ENCODE data around the gene ANO5.

ANO5 gene, protein sequence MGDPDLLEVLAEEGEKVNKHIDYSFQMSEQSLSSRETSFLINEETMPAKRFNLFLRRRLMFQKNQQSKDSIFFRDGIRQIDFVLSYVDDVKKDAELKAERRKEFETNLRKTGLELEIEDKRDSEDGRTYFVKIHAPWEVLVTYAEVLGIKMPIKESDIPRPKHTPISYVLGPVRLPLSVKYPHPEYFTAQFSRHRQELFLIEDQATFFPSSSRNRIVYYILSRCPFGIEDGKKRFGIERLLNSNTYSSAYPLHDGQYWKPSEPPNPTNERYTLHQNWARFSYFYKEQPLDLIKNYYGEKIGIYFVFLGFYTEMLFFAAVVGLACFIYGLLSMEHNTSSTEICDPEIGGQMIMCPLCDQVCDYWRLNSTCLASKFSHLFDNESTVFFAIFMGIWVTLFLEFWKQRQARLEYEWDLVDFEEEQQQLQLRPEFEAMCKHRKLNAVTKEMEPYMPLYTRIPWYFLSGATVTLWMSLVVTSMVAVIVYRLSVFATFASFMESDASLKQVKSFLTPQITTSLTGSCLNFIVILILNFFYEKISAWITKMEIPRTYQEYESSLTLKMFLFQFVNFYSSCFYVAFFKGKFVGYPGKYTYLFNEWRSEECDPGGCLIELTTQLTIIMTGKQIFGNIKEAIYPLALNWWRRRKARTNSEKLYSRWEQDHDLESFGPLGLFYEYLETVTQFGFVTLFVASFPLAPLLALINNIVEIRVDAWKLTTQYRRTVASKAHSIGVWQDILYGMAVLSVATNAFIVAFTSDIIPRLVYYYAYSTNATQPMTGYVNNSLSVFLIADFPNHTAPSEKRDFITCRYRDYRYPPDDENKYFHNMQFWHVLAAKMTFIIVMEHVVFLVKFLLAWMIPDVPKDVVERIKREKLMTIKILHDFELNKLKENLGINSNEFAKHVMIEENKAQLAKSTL

DNA sequence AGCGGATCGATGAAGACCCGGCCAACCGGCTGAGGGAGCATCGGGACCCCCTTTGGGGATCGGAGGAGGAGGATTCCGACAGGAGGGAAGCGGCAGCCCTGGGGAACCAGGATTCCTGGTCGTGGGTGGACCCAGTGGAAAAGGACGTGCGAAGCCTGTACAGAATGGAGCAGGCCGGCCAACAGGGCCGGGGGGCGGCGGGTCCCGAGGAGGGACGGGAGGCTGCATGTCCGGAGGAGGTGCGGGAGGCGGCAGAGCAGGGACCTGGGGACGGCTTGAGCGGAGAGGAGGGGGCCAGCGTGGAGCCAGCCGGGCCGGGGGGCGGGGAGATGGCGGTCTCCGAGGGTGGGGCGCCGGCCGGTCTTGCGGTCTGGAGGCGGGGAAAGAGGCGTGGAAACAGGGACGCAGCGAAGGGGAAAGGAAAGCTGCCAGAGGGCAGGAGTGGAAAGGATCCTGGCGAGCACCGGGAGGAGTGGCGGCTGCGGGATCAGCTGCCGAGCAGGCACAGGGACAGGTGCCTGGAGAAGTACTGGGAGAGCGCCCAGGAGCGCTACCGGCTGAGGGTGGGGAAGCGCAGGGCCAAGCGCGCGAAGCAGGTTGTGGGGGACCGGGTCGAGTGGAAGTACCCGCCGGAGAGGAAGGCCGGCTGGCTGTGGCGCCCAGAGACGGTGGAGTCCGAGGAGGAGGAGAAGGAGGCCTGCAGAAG is at the start of gene ANO5:
ANO5 (plus strand) TSS at position 444 of the 706 bp plus-strand sequence. CDS start 408 bp downstream, outside the sequence.
- H3K4me3 ChIP-seq (ENCODE audit: control insufficient read depth, low read depth, low read length), result no peak within 1 kb of the TSS
- TF ChIP-seq, protein P1, sequence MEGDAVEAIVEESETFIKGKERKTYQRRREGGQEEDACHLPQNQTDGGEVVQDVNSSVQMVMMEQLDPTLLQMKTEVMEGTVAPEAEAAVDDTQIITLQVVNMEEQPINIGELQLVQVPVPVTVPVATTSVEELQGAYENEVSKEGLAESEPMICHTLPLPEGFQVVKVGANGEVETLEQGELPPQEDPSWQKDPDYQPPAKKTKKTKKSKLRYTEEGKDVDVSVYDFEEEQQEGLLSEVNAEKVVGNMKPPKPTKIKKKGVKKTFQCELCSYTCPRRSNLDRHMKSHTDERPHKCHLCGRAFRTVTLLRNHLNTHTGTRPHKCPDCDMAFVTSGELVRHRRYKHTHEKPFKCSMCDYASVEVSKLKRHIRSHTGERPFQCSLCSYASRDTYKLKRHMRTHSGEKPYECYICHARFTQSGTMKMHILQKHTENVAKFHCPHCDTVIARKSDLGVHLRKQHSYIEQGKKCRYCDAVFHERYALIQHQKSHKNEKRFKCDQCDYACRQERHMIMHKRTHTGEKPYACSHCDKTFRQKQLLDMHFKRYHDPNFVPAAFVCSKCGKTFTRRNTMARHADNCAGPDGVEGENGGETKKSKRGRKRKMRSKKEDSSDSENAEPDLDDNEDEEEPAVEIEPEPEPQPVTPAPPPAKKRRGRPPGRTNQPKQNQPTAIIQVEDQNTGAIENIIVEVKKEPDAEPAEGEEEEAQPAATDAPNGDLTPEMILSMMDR (conservative IDR thresholded peaks at IDR 0.05; ENCODE audit: control insufficient read depth, insufficient read depth, low read depth, low read length), result no peak
- DNase-seq (ENCODE audit: low read depth), result no peak

DNA sequence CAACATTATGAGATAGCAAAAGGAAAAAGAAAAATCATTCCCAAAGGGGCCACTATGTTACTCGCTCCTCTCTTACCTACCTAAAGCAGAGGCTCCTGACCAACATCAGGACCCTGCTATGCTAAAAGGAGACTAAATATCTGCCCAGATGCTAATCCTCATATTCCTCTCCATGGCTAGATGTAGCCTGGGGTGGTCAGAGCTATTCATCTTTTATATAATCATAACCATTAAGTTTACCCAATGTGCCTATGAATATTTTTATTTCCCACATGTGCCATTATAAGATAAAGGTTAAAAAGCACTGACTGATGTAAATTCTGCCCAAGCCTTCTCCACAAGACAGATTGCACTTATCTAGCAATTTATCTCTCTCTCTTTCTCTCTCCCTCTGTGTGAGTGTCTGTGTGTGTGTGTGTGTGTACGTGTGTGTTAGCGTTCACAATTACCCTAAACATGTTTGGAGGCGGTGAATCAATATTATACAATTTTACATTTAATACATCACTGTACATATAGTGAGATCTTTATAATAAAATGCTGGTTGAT is 41.2 kb upstream of the ANO5 start:
- DNase-seq (ENCODE audit: low read depth), result no peak
- no peak overlapping the region for H3K4me3 ChIP-seq (ENCODE audit: control insufficient read depth, low read depth, low read length)
- TF ChIP-seq, protein P1 (conservative IDR thresholded peaks at IDR 0.05; ENCODE audit: control insufficient read depth, insufficient read depth, low read depth, low read length), result no peak

DNA sequence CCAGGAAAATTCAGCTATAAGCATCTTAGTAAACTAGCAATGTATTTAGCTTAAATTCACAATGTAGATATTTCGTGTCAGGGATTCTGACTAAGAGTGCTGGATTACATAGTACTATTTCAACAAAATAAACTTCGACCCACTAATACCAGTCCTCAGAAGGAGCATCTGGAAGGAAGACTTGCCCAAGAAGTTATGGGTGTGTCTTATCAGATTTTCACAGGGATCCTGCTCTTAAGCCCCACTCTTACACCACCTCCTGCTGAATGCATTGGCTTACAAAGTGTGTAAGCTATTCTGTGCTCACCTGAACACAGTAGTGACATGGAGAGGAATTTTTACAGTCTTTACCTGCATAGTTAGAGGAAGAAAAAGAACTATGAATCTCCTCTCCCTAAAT is 35.4 kb upstream of the ANO5 start:
- H3K4me3 ChIP-seq (ENCODE audit: control insufficient read depth, low read depth, low read length), result no peak overlapping the region
- TF ChIP-seq, protein P1 (conservative IDR thresholded peaks at IDR 0.05; ENCODE audit: control insufficient read depth, insufficient read depth, low read depth, low read length), result no peak

DNA sequence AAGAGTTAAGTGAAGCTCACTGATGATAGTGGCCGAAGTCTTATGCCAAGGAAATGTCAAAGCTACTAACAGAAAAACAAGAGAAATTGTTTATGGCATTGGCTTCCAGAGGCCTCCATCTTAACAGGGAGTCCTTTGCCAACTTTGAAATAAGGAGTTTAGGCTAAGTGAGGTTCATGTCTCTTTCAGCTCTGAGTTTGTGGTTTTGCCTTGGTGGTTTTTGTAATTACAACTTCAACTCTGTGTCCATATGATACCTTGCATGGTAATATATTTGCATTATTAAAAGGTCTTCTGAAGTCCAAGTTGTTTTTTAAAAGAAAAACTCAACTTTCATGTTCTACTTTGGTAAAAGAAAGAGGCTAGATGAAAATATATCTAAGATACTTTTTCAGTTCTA is 31.4 kb upstream of the ANO5 start:
- H3K4me3 ChIP-seq (ENCODE audit: control insufficient read depth, low read depth, low read length), result no peak overlapping the region
- TF ChIP-seq, protein P1 (conservative IDR thresholded peaks at IDR 0.05; ENCODE audit: control insufficient read depth, insufficient read depth, low read depth, low read length), result no peak
- no peak for DNase-seq (ENCODE audit: low read depth)

More for the DNA sequence above, 35.4 kb upstream of the ANO5 start:
- no peak for DNase-seq (ENCODE audit: low read depth)

DNA sequence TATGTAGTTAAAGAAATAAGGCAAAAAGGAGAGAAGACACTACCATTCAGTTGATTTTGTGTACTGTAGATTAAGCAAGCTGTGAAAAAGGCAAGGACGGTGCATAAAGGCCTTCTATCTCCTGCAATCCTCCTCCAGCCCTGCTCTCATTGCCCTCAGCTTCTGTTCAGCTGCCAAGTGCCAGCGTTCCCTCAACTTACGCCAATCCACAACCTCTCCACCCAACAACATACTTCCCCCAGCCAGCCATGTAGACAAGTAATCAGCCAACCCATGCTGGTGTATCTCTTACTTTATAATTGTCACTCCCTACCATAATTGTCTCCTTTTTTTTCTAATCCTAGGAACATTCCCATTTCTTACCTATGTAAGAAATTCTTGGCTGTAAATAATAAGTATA is 30.1 kb upstream of the ANO5 start:
- TF ChIP-seq, protein P1 (conservative IDR thresholded peaks at IDR 0.05; ENCODE audit: control insufficient read depth, insufficient read depth, low read depth, low read length), result no peak
- no peak for DNase-seq (ENCODE audit: low read depth)
- H3K4me3 ChIP-seq (ENCODE audit: control insufficient read depth, low read depth, low read length), result no peak overlapping the region

DNA sequence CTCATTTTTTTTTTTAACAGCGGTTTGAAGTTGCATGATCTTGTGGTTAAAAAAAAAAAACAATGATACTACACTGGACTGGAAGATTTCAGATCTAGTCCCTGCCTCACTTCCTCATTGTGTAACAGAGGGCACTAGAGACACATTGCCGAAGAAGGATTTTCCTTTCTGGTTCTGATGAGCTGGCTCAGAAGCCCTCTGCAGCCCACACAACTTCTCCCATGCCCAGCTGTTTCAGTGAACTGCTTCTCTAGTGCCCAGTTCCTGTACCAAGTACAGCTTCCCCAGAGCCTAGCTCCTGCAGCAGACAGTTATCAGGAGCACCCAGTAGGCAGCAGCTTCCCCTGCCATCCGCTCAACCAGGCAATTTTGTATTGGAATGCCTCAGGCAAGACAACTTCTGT is 29.5 kb upstream of the ANO5 start:
- no peak for DNase-seq (ENCODE audit: low read depth)
- TF ChIP-seq, protein P1 (conservative IDR thresholded peaks at IDR 0.05; ENCODE audit: control insufficient read depth, insufficient read depth, low read depth, low read length), result no peak
- no peak overlapping the region for H3K4me3 ChIP-seq (ENCODE audit: control insufficient read depth, low read depth, low read length)
